HG03175 (cell line): ENCODE measurements around the gene PTPRN2.
"Not testable (repeated sequence)": the region's sequence is repeated elsewhere in the genome, so short reads cannot be mapped to it uniquely, and the experiment has no call there.

Experiments
- ATAC-seq: cut with Tn5 transposase; IDR thresholded peaks from one replicate; pipeline ENCODE4 v1.9.1; 2021; ENCODE audit warnings: mild to moderate bottlenecking, moderate library complexity; ENCODE audit not compliant: unreplicated experiment

Gene PTPRN2

GRCh38 chr7:157505646-157506045, 1082.0 kb downstream of the PTPRN2 start:
- no peak for ATAC-seq

GRCh38 chr7:157503229-157503628, 1084.4 kb downstream of the PTPRN2 start:
- no peak for ATAC-seq

- ATAC-seq, result peak; percentile 69
Measured at GRCh38 chr7:157502701-157503111, 1084.9 kb downstream of the PTPRN2 start.

GRCh38 chr7:157501581-157501980, 1086.0 kb downstream of the PTPRN2 start:
- ATAC-seq, result no peak

GRCh38 chr7:157500989-157501540, 1086.6 kb downstream of the PTPRN2 start:
- ATAC-seq, result not testable (repeated sequence)

GRCh38 chr7:157500171-157500960, 1087.3 kb downstream of the PTPRN2 start:
- ATAC-seq, result no peak

GRCh38 chr7:157499835-157500153, 1087.8 kb downstream of the PTPRN2 start:
- no peak for ATAC-seq

GRCh38 chr7:157499121-157499834, 1088.3 kb downstream of the PTPRN2 start:
- no peak for ATAC-seq

GRCh38 chr7:157498657-157499056, 1089.0 kb downstream of the PTPRN2 start:
- ATAC-seq, result no peak

GRCh38 chr7:157497744-157498651, 1089.6 kb downstream of the PTPRN2 start:
- no peak for ATAC-seq

GRCh38 chr7:157497367-157497743, 1090.3 kb downstream of the PTPRN2 start:
- no peak for ATAC-seq

- no peak for ATAC-seq
Measured at GRCh38 chr7:157496416-157497275, 1091.0 kb downstream of the PTPRN2 start.

GRCh38 chr7:157495594-157495993, 1092.0 kb downstream of the PTPRN2 start:
- no peak for ATAC-seq

GRCh38 chr7:157495177-157495553, 1092.5 kb downstream of the PTPRN2 start:
- no peak for ATAC-seq

- no peak for ATAC-seq
Measured at GRCh38 chr7:157494506-157495176, 1093.0 kb downstream of the PTPRN2 start.

GRCh38 chr7:157493776-157494175, 1093.8 kb downstream of the PTPRN2 start:
- no peak for ATAC-seq

- no peak for ATAC-seq
Measured at GRCh38 chr7:157493017-157493416, 1094.6 kb downstream of the PTPRN2 start.

GRCh38 chr7:157490465-157490912, 1097.1 kb downstream of the PTPRN2 start:
- peak; percentile 83 for ATAC-seq

GRCh38 chr7:157489870-157490269, 1097.8 kb downstream of the PTPRN2 start:
- not testable (repeated sequence) for ATAC-seq
